ENCODE measurements around the gene GATA2.

The GATA2 gene

GRCh38 chr3:128476659-128477058 is 16.3 kb downstream of the GATA2 start:
- H3K4me3 ChIP-seq (replicated peaks; ENCODE audit: low read depth, low read length), result no peak overlapping the region
- DNase-seq (ENCODE audit: extremely low read depth, low read depth), result no peak
- TF ChIP-seq CTCF (IDR thresholded peaks at IDR 0.05; ENCODE audit: low read depth, low read length, missing control alignments), result no peak

- no peak for DNase-seq (ENCODE audit: extremely low read depth, low read depth)
- no peak overlapping the region for H3K4me3 ChIP-seq (replicated peaks; ENCODE audit: low read depth, low read length)
- TF ChIP-seq CTCF (IDR thresholded peaks at IDR 0.05; ENCODE audit: low read depth, low read length, missing control alignments), result no peak
These were observed 17.6 kb downstream of the GATA2 start for GRCh38 chr3:128475355-128475754.

- TF ChIP-seq CTCF (IDR thresholded peaks at IDR 0.05; ENCODE audit: low read depth, low read length, missing control alignments), result no peak
- DNase-seq (ENCODE audit: extremely low read depth, low read depth), result no peak
- H3K4me3 ChIP-seq (replicated peaks; ENCODE audit: low read depth, low read length), result no peak overlapping the region
These were observed 19.3 kb downstream of the GATA2 start for GRCh38 chr3:128473737-128474136.

GRCh38 chr3:128473180-128473519 is 19.9 kb downstream of the GATA2 start:
- no peak for TF ChIP-seq CTCF (IDR thresholded peaks at IDR 0.05; ENCODE audit: low read depth, low read length, missing control alignments)
- no peak overlapping the region for H3K4me3 ChIP-seq (replicated peaks; ENCODE audit: low read depth, low read length)
- DNase-seq (ENCODE audit: extremely low read depth, low read depth), result no peak

GRCh38 chr3:128472449-128473179 is 20.4 kb downstream of the GATA2 start:
- no peak overlapping the region for H3K4me3 ChIP-seq (replicated peaks; ENCODE audit: low read depth, low read length)
- DNase-seq (ENCODE audit: extremely low read depth, low read depth), result no peak
- TF ChIP-seq CTCF (IDR thresholded peaks at IDR 0.05; ENCODE audit: low read depth, low read length, missing control alignments), result no peak

GRCh38 chr3:128471720-128472119 is 21.3 kb downstream of the GATA2 start:
- TF ChIP-seq CTCF (IDR thresholded peaks at IDR 0.05; ENCODE audit: low read depth, low read length, missing control alignments), result no peak
- no peak overlapping the region for H3K4me3 ChIP-seq (replicated peaks; ENCODE audit: low read depth, low read length)
- DNase-seq (ENCODE audit: extremely low read depth, low read depth), result no peak

- no peak overlapping the region for H3K4me3 ChIP-seq (replicated peaks; ENCODE audit: low read depth, low read length)
- no peak for TF ChIP-seq CTCF (IDR thresholded peaks at IDR 0.05; ENCODE audit: low read depth, low read length, missing control alignments)
- DNase-seq (ENCODE audit: extremely low read depth, low read depth), result no peak
These were observed 21.9 kb downstream of the GATA2 start for GRCh38 chr3:128471110-128471509.

Data from HFF-Myc (cell line).